ENCODE data around the gene EEIG2.

GRCh38 chr1:108565512-108565911 lies 5.6 kb downstream of the EEIG2 start:
- TF ChIP-seq TP53 (CRISPR knock-in tag; conservative IDR thresholded peaks at IDR 0.05) (no peak), ZNF768 (CRISPR knock-in tag; IDR thresholded peaks at IDR 0.05) (no peak), ZZZ3 (CRISPR knock-in tag; IDR thresholded peaks at IDR 0.05; ENCODE audit: borderline replicate concordance) (no peak), CEBPG (CRISPR knock-in tag; IDR thresholded peaks at IDR 0.05) (no peak), CTCF (CRISPR knock-in tag; IDR thresholded peaks at IDR 0.05) (no peak), RELA (CRISPR knock-in tag; IDR thresholded peaks at IDR 0.05) (no peak), ZNF274 (CRISPR knock-in tag; IDR thresholded peaks at IDR 0.05) (no peak)
- TF ChIP-seq, protein P1, sequence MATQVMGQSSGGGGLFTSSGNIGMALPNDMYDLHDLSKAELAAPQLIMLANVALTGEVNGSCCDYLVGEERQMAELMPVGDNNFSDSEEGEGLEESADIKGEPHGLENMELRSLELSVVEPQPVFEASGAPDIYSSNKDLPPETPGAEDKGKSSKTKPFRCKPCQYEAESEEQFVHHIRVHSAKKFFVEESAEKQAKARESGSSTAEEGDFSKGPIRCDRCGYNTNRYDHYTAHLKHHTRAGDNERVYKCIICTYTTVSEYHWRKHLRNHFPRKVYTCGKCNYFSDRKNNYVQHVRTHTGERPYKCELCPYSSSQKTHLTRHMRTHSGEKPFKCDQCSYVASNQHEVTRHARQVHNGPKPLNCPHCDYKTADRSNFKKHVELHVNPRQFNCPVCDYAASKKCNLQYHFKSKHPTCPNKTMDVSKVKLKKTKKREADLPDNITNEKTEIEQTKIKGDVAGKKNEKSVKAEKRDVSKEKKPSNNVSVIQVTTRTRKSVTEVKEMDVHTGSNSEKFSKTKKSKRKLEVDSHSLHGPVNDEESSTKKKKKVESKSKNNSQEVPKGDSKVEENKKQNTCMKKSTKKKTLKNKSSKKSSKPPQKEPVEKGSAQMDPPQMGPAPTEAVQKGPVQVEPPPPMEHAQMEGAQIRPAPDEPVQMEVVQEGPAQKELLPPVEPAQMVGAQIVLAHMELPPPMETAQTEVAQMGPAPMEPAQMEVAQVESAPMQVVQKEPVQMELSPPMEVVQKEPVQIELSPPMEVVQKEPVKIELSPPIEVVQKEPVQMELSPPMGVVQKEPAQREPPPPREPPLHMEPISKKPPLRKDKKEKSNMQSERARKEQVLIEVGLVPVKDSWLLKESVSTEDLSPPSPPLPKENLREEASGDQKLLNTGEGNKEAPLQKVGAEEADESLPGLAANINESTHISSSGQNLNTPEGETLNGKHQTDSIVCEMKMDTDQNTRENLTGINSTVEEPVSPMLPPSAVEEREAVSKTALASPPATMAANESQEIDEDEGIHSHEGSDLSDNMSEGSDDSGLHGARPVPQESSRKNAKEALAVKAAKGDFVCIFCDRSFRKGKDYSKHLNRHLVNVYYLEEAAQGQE (IDR thresholded peaks at IDR 0.05; ENCODE audit: borderline replicate concordance in 1 of 2, low read depth in 1 of 2, low read length in 2 of 2), result no peak
